H1 (cell line): Measurements from ENCODE around the gene ENO3. TPM values are rescaled to one million over a fixed set of nuclear protein-coding genes. Genes with fewer than 3 reads are reported as not detected.

ENCODE experiments used
- CTCF ChIA-PET: fragments of 300-600 bp; sonication (Branson Sonifier 250); formaldehyde crosslinking; loops from one replicate; lab custom pipeline; 2021; ENCODE audit not compliant: partially characterized antibody; lab: Charles Lee
- POLR2A ChIA-PET: fragments of 300-600 bp; sonication (Branson Sonifier 250); formaldehyde crosslinking; loops from one replicate; lab custom pipeline; 2021; ENCODE audit warnings: inconsistent platforms; ENCODE audit not compliant: partially characterized antibody; lab: Charles Lee
- DNase-seq, 2 experiments: peaks; one replicate each; pipeline versions ENCODE4 v3.0.0 to v3.0.0-alpha.2; 2010 to 2022; ENCODE audit warnings: low spot score in 2 of 2, low read depth in 1 of 2, mixed read lengths in 1 of 2
- FAIRE-seq: peaks from 2 replicates; lab custom pipeline; 2011; peaks lifted over from hg19 to GRCh38; lab: Jason Lieb, UNC
- H2AFZ ChIP-seq: 2 replicates; pipeline ENCODE4 v1.8.1; 2012; ENCODE audit warnings: low read length, inconsistent platforms
- H2AK5ac ChIP-seq: 2 replicates; pipeline ENCODE4 v1.6.1; 2013; ENCODE audit warnings: low read depth, low read length
- H2BK120ac ChIP-seq: replicated peaks from 2 replicates; pipeline ENCODE3; 2013; ENCODE audit warnings: low read depth, low read length, inconsistent platforms
- H2BK12ac ChIP-seq: 2 replicates; pipeline ENCODE4 v1.6.1; 2013; ENCODE audit warnings: low read depth, low read length
- H2BK15ac ChIP-seq: 2 replicates; pipeline ENCODE4 v1.6.1; 2013; ENCODE audit warnings: low read length
- H2BK20ac ChIP-seq: 2 replicates; pipeline ENCODE4 v1.6.1; 2013; ENCODE audit warnings: low read length
- H2BK5ac ChIP-seq: 2 replicates; pipeline ENCODE4 v1.6.1; 2013; ENCODE audit warnings: low read depth, low read length
- H3K14ac ChIP-seq: 2 replicates; pipeline ENCODE4 v1.6.1; 2013; ENCODE audit warnings: inconsistent platforms; ENCODE audit not compliant: insufficient read length
- H3K18ac ChIP-seq: 2 replicates; pipeline ENCODE4 v1.6.1; 2013; ENCODE audit warnings: low read length; ENCODE audit errors: extremely low read depth
- H3K23ac ChIP-seq: 2 replicates; pipeline ENCODE4 v1.6.1; 2013; ENCODE audit warnings: inconsistent platforms; ENCODE audit not compliant: insufficient read length
- H3K23me2 ChIP-seq: 2 replicates; pipeline ENCODE4 v1.6.1; 2013; ENCODE audit warnings: low read depth, low read length
- H3K27ac ChIP-seq: 2 replicates; pipeline ENCODE4 v1.6.1; 2011; ENCODE audit warnings: low read depth, low read length, inconsistent platforms
- H3K27me3 ChIP-seq, 4 experiments: replicated peaks in 1 of 4; 1 replicate in 1 of 4; 2 replicates in 3 of 4; pipeline versions ENCODE4 v1.6.1 to v1.8.1; 2011 to 2013; ENCODE audit warnings: low read length in 3 of 4, mild to moderate bottlenecking in 3 of 4, inconsistent platforms in 2 of 4, mixed read lengths in 2 of 4, moderate library complexity in 1 of 4; ENCODE audit not compliant: control insufficient read depth in 3 of 4, insufficient read depth in 3 of 4; ENCODE audit errors: extremely low read depth in 1 of 4
- H3K36me3 ChIP-seq, 4 experiments: 2 replicates each; pipeline versions ENCODE4 v1.6.1 to v1.8.1; 2011 to 2013; ENCODE audit warnings: mild to moderate bottlenecking in 4 of 4, low read length in 3 of 4, moderate library complexity in 2 of 4, control low read depth in 1 of 4, inconsistent platforms in 1 of 4; ENCODE audit not compliant: insufficient read depth in 4 of 4, control insufficient read depth in 2 of 4
- H3K4ac ChIP-seq: replicated peaks from 2 replicates; pipeline ENCODE3; 2013; ENCODE audit warnings: low read length, low read depth, mixed read lengths, inconsistent platforms; ENCODE audit not compliant: insufficient read length
- H3K4me1 ChIP-seq, 4 experiments: replicated peaks in 1 of 4; 1 replicate in 1 of 4; 2 replicates in 3 of 4; pipeline versions ENCODE4 v1.6.1 to v1.8.1; 2011 to 2013; ENCODE audit warnings: low read length in 3 of 4, inconsistent platforms in 2 of 4, mixed read lengths in 1 of 4; ENCODE audit not compliant: insufficient read depth in 4 of 4, control insufficient read depth in 3 of 4
- H3K4me2 ChIP-seq, 2 experiments: 2 replicates each; pipeline versions ENCODE4 v1.6.1 to v1.8.1; 2011 to 2013; ENCODE audit warnings: low read depth in 2 of 2, low read length in 2 of 2, control low read depth in 1 of 2, inconsistent platforms in 1 of 2, mild to moderate bottlenecking in 1 of 2; ENCODE audit not compliant: insufficient read depth in 1 of 2
- H3K4me3 ChIP-seq, 4 experiments: fragments of 200-600, 300-600 bp in 1 of 4; sonication (generic), shearing (Covaris generic), sonication (Bioruptor Twin) in 1 of 4; 2 replicates each; pipeline versions ENCODE4 v1.5.1 to v1.8.1; 2011 to 2016; ENCODE audit warnings: low read length in 4 of 4, low read depth in 3 of 4, control low read depth in 2 of 4, inconsistent platforms in 2 of 4, mild to moderate bottlenecking in 2 of 4, mixed read lengths in 1 of 4, moderate library complexity in 1 of 4; ENCODE audit not compliant: insufficient read depth in 2 of 4; ENCODE audit errors: extremely low read depth in 1 of 4
- H3K56ac ChIP-seq: replicated peaks from 2 replicates; pipeline ENCODE3; 2013; ENCODE audit warnings: low read depth, mild to moderate bottlenecking, mixed read lengths, low read length, inconsistent platforms; ENCODE audit not compliant: insufficient read length
- H3K79me1 ChIP-seq: 2 replicates; pipeline ENCODE4 v1.6.1; 2013; ENCODE audit warnings: low read depth, low read length, control low read depth
- H3K79me2 ChIP-seq, 2 experiments: 2 replicates each; pipeline versions ENCODE4 v1.6.1 to v1.8.1; 2012 to 2013; ENCODE audit warnings: low read length in 2 of 2, mild to moderate bottlenecking in 2 of 2, inconsistent platforms in 1 of 2; ENCODE audit not compliant: insufficient read depth in 2 of 2, control insufficient read depth in 1 of 2
- H3K9ac ChIP-seq, 4 experiments: replicated peaks in 1 of 4; 1 replicate in 1 of 4; 2 replicates in 3 of 4; pipeline versions ENCODE4 v1.6.1 to v1.8.1; 2011 to 2013; ENCODE audit warnings: low read depth in 3 of 4, low read length in 3 of 4, control low read depth in 2 of 4, mild to moderate bottlenecking in 2 of 4, moderate library complexity in 2 of 4, inconsistent platforms in 1 of 4; ENCODE audit errors: extremely low read depth in 1 of 4
- H3K9me3 ChIP-seq, 2 experiments: 2 replicates each; pipeline versions ENCODE4 v1.6.1 to v1.8.1; 2012 to 2013; ENCODE audit warnings: mild to moderate bottlenecking in 2 of 2, moderate library complexity in 2 of 2, control low read depth in 1 of 2, inconsistent platforms in 1 of 2, low read depth in 1 of 2, low read length in 1 of 2, mixed read lengths in 1 of 2; ENCODE audit not compliant: insufficient read depth in 2 of 2
- H4K20me1 ChIP-seq, 2 experiments: replicated peaks in 1 of 2; 2 replicates each; pipeline versions ENCODE3 to v1.8.1; 2011 to 2013; ENCODE audit warnings: inconsistent platforms in 2 of 2, low read length in 2 of 2, mild to moderate bottlenecking in 1 of 2; ENCODE audit not compliant: insufficient read depth in 2 of 2, control insufficient read depth in 1 of 2
- H4K5ac ChIP-seq: 2 replicates; pipeline ENCODE4 v1.6.1; 2013; ENCODE audit warnings: low read length, low read depth, mixed read lengths, inconsistent platforms; ENCODE audit not compliant: insufficient read length
- H4K8ac ChIP-seq: 2 replicates; pipeline ENCODE4 v1.8.0; 2013; ENCODE audit warnings: mild to moderate bottlenecking, moderate library complexity, low read length, inconsistent platforms; ENCODE audit not compliant: insufficient read depth; ENCODE audit errors: extremely low read depth
- H4K91ac ChIP-seq: replicated peaks from 2 replicates; pipeline ENCODE3; 2013; ENCODE audit warnings: low read length, mixed read lengths, inconsistent platforms; ENCODE audit not compliant: insufficient read length
- BACH1 ChIP-seq: IDR thresholded peaks from 2 replicates; pipeline ENCODE4 v1.6.1; 2012; ENCODE audit warnings: low read length, improper control_type of control experiment
- MAFK ChIP-seq: IDR thresholded peaks from 2 replicates; pipeline ENCODE4 v1.6.1; 2012; ENCODE audit warnings: low read depth, mild to moderate bottlenecking, improper control_type of control experiment, low read length
- RFX5 ChIP-seq: IDR thresholded peaks from 2 replicates; pipeline ENCODE4 v1.6.1; 2011; ENCODE audit warnings: low read depth, low read length, improper control_type of control experiment, borderline replicate concordance
- TAF7 ChIP-seq: optimal IDR thresholded peaks from 2 replicates; pipeline ENCODE3; 2011; ENCODE audit warnings: low read depth, mild to moderate bottlenecking, inconsistent platforms, low read length, moderate library complexity, borderline replicate concordance
- WGBS, 2 experiments: shearing (Covaris generic) in 1 of 2; methylation state at CpG; one replicate each; pipeline versions ENCODE4 v1.1.6 to v1.1.7; 2013 to 2015; ENCODE audit warnings: low lambda C conversion rate in 2 of 2, mixed read lengths in 2 of 2, inconsistent platforms in 1 of 2, low coverage in 1 of 2, missing lambda C conversion rate in 1 of 2; ENCODE audit not compliant: insufficient replicate concordance in 2 of 2, insufficient coverage in 1 of 2, insufficient read length in 1 of 2; ENCODE audit errors: extremely low coverage in 1 of 2, missing lambda C conversion rate in 1 of 2; 5-methylcytosine and 5-hydroxymethylcytosine counted together
- polyA plus RNA-seq, 7 experiments: library from polyadenylated mRNA; depleted of rRNA in 3 of 7; stranded (reverse) in 5 of 7; unstranded in 2 of 7; fragments of >200 nt in 5 of 7; fragments of 200-250 nt in 2 of 7; gene quantifications; 1 replicate in 5 of 7; 2 replicates in 1 of 7; 4 replicates in 1 of 7; pipeline versions ENCODE4 v1.2.1 to v1.2.3, GENCODE V29; 2011 to 2013; ENCODE audit warnings: missing spikeins in 2 of 7, mixed read lengths in 2 of 7
- total RNA-seq: library from RNA; stranded (reverse); fragmentation: NEBNext Ultra II Directional; extraction: Animal tissue kit (Norgen Biotek cat#: 25700); gene quantifications from 2 replicates; pipeline ENCODE4 v1.2.1, GENCODE V29; 2021

ENO3 gene
- total and polyA plus RNA-seq, 2 of the 8 experiments (the other 6 are each of a cell fraction or from before 2014, with no cell fraction given), result 25.0 to 25.7 TPM

- FAIRE-seq, result no peak
- H3K27ac ChIP-seq, result no peak overlapping the region
Measured at GRCh38 chr17:4921320-4921719, 29.6 kb upstream of the ENO3 start.

More at GRCh38 chr17:4921320-4921719, 29.6 kb upstream of the ENO3 start:
- Histone ChIP-seq H3K18ac (no peak overlapping the region), H2BK5ac (no peak overlapping the region), H3K4ac (no peak overlapping the region), H3K23me2 (no peaks in the 10 kb centered on the region), H2BK12ac (no peak overlapping the region), H3K4me1 (peaks cover 0 to 5% (median 1%) of the 10 kb centered on the region in 4 experiments; a peak in 2 of 7 replicates), H4K20me1 (no peaks in the 10 kb centered on the region), H3K79me1 (no peaks in the 10 kb centered on the region), H3K79me2 (no peaks in the 10 kb centered on the region), H2BK20ac (no peak overlapping the region), H4K91ac (no peak overlapping the region), H2AFZ (no peak overlapping the region), H3K4me3 (no peak overlapping the region), H3K56ac (no peak overlapping the region), H3K9ac (no peak overlapping the region), H3K36me3 (no peaks in the 10 kb centered on the region), H2BK120ac (no peak overlapping the region), H3K4me2 (no peak overlapping the region), H2BK15ac (no peak overlapping the region), H4K5ac (no peak overlapping the region), H3K9me3 (no peaks in the 10 kb centered on the region), H3K14ac (no peak overlapping the region), H4K8ac (no peak overlapping the region), H3K23ac (no peak overlapping the region), H3K27me3 (no peaks in the 10 kb centered on the region), H2AK5ac (no peak overlapping the region)
- CTCF ChIA-PET, result interaction anchor here (1.2 to 5.5 kb wide), 2 partner anchors 12 to 59 kb away, joined by 6 to 33 read pairs; no protein-coding TSS in a partner anchor
- WGBS, 2 experiments, result 94% methylated on average over 4 of the region's 4 CpGs; no CpG with 5 or more reads in 1 of the 2 experiments
- POLR2A ChIA-PET, result interaction anchor here (0.6 to 3.5 kb wide), 9 partner anchors 8 to 184 kb away, joined by 3 to 23 read pairs (median 4); partner anchors contain the start of genes GP1BA, PFN1 and RNF167
- TF ChIP-seq MAFK, result no peak
- no peak for TF ChIP-seq BACH1
- TF ChIP-seq RFX5, result no peak
- TF ChIP-seq TAF7, result no peak
- no peak for DNase-seq
